Stimulated activated CD4-positive, alpha-beta T cell treated with anti-CD3 and anti-CD28 coated beads, Interleukin-12 subunit alpha, Interleukin-12 subunit beta, amount 100 ng/mL, for 48 hours (primary cell): ENCODE measurements around the gene GGTLC2.
"Not testable (repeated sequence)": the region's sequence is repeated elsewhere in the genome, so short reads cannot be mapped to it uniquely, and the experiment has no call there.

Experiments
- DNase-seq, 3 donors: peaks; one replicate each; pipeline ENCODE4 v3.0.0-alpha.2; 2020; ENCODE audit warnings: low read depth in 2 of 3, low spot score in 1 of 3

The GGTLC2 gene

GRCh38 chr22:22636260-22636659 lies 8.2 kb upstream of the GGTLC2 start:
- DNase-seq: peak; percentile 9 to 26 (median 11)

GRCh38 chr22:22638313-22638712 lies 6.1 kb upstream of the GGTLC2 start:
- not testable (repeated sequence) for DNase-seq

- not testable (repeated sequence) for DNase-seq
Observed at GRCh38 chr22:22642255-22642654, 2.2 kb upstream of the GGTLC2 start.

GRCh38 chr22:22645969-22646368 lies 1.6 kb downstream of the GGTLC2 start:
- DNase-seq: not testable (repeated sequence)

- not testable (repeated sequence) for DNase-seq
Observed at GRCh38 chr22:22647952-22648351, 3.5 kb downstream of the GGTLC2 start.

GRCh38 chr22:22648863-22649536 lies 4.6 kb downstream of the GGTLC2 start:
- DNase-seq: not testable (repeated sequence)

- not testable (repeated sequence) for DNase-seq
Observed at GRCh38 chr22:22649761-22650160, 5.3 kb downstream of the GGTLC2 start.

GRCh38 chr22:22650398-22650797 lies 6.0 kb downstream of the GGTLC2 start:
- DNase-seq: not testable (repeated sequence)

- not testable (repeated sequence) for DNase-seq
Observed at GRCh38 chr22:22650803-22651515, 6.5 kb downstream of the GGTLC2 start.

- not testable (repeated sequence) for DNase-seq
Observed at GRCh38 chr22:22651593-22651992, 7.2 kb downstream of the GGTLC2 start.

GRCh38 chr22:22652102-22652501 lies 7.7 kb downstream of the GGTLC2 start:
- not testable (repeated sequence) for DNase-seq

- DNase-seq: not testable (repeated sequence)
Observed at GRCh38 chr22:22652573-22652972, 8.2 kb downstream of the GGTLC2 start.

- DNase-seq: not testable (repeated sequence)
Observed at GRCh38 chr22:22653677-22654381, 9.4 kb downstream of the GGTLC2 start.

GRCh38 chr22:22655452-22656290 lies 11.3 kb downstream of the GGTLC2 start:
- no peak for DNase-seq

- no peak for DNase-seq
Observed at GRCh38 chr22:22657712-22658111, 13.3 kb downstream of the GGTLC2 start.

- DNase-seq: no peak
Observed at GRCh38 chr22:22661275-22661674, 16.9 kb downstream of the GGTLC2 start.

GRCh38 chr22:22662095-22662494 lies 17.7 kb downstream of the GGTLC2 start:
- DNase-seq: no peak

GRCh38 chr22:22663861-22664800 lies 19.7 kb downstream of the GGTLC2 start:
- no peak for DNase-seq

GRCh38 chr22:22666307-22667091 lies 22.1 kb downstream of the GGTLC2 start:
- DNase-seq: peak in 2 of 3 donors; percentile 10 to 12
